ENCODE measurements around the gene PRUNE2. TPM values are rescaled to one million over a fixed set of nuclear protein-coding genes. Genes with fewer than 3 reads are reported as not detected.

The PRUNE2 gene
- total and polyA plus RNA-seq, 4 donors = 1.3 to 4.5 (median 1.6) TPM

GRCh38 chr9:76793784-76794431 is 112.0 kb downstream of the PRUNE2 start:
- WGBS = 94% methylated on average over 15 of the region's 15 CpGs
- H3K27ac ChIP-seq (ENCODE audit: low read depth in 1 of 2, low read length in 2 of 2) = no peak overlapping the region
- no peaks in the 10 kb centered on the region for H3K27me3 ChIP-seq (ENCODE audit: control insufficient read depth in 4 of 4, insufficient read depth in 4 of 4, low read length in 3 of 4)
- no peak overlapping the region for H3K9ac ChIP-seq (ENCODE audit: low read depth in 1 of 2, low read length in 2 of 2)
- DNase-seq (ENCODE audit: low spot score) = no peak
- no peak overlapping the region for H3K4me3 ChIP-seq (ENCODE audit: low read depth in 1 of 3, low read length in 3 of 3)
- no peaks in the 10 kb centered on the region for H3K9me3 ChIP-seq (ENCODE audit: control insufficient read depth in 4 of 4, low read length in 3 of 4)
- no peaks in the 10 kb centered on the region for H3K4me1 ChIP-seq (ENCODE audit: control insufficient read depth in 4 of 4, insufficient read depth in 4 of 4, low read length in 3 of 4)
- H3K36me3 ChIP-seq (ENCODE audit: control insufficient read depth in 4 of 4, insufficient read depth in 3 of 4, low read depth in 1 of 4, low read length in 3 of 4) = no peaks in the 10 kb centered on the region
- TF ChIP-seq HNF4G (IDR thresholded peaks at IDR 0.05) (no peak), CTCF (IDR thresholded peaks at IDR 0.05; ENCODE audit: low read depth, low read length, missing input control) (no peak), REST (IDR thresholded peaks at IDR 0.05) (no peak), ATF3 (IDR thresholded peaks at IDR 0.05) (no peak), ZBTB33 (IDR thresholded peaks at IDR 0.05) (no peak), YY1 (IDR thresholded peaks at IDR 0.05) (no peak), HNF4A (conservative IDR thresholded peaks at IDR 0.05) (no peak), RAD21 (IDR thresholded peaks at IDR 0.05) (no peak), FOXA2 (IDR thresholded peaks at IDR 0.05) (no peak), NR2F2 (IDR thresholded peaks at IDR 0.05) (no peak), EGR1 (IDR thresholded peaks at IDR 0.05; ENCODE audit: low read depth in 2 of 2) (no peak), MAX (IDR thresholded peaks at IDR 0.05) (no peak), SP1 (IDR thresholded peaks at IDR 0.05) (no peak), RXRA (IDR thresholded peaks at IDR 0.05) (no peak), JUND (IDR thresholded peaks at IDR 0.05) (no peak), FOXA1 (IDR thresholded peaks at IDR 0.05) (no peak), GABPA (IDR thresholded peaks at IDR 0.05 in 1 of 2, conservative IDR thresholded peaks at IDR 0.05 in 1 of 2) (no peak)
